Measurements from ENCODE around the gene SIDT2.

Gene SIDT2

GRCh38 chr11:117230999-117231841, 52.7 kb downstream of the SIDT2 start:
- peaks cover 25 to 27% of the 10 kb centered on the region in 2 donors for H3K4me1 ChIP-seq (ENCODE audit: control insufficient read depth in 1 of 2, insufficient read depth in 2 of 2, low read length in 2 of 2)
- peak overlapping the region; percentile 93 to 94 for H3K4me3 ChIP-seq (ENCODE audit: low read depth in 1 of 2, low read length in 2 of 2)
- H3K9ac ChIP-seq (ENCODE audit: low read depth in 1 of 2, low read length in 2 of 2): peak overlapping the region; percentile 84 to 93
- H3K27ac ChIP-seq (ENCODE audit: low read depth, low read length): peak overlapping the region; percentile 95
- peaks cover 18 to 40% of the 10 kb centered on the region in 2 donors for H3K36me3 ChIP-seq (ENCODE audit: control insufficient read depth in 1 of 2, insufficient read depth in 2 of 2, low read length in 2 of 2)
- H3K27me3 ChIP-seq (ENCODE audit: control insufficient read depth in 1 of 2, insufficient read depth in 2 of 2, low read length in 2 of 2): no peaks in the 10 kb centered on the region
- H3K9me3 ChIP-seq (ENCODE audit: control insufficient read depth in 1 of 2, low read length in 2 of 2): no peaks in the 10 kb centered on the region

- Histone ChIP-seq H3K9ac (ENCODE audit: low read depth in 1 of 2, low read length in 2 of 2) (peak within 1 kb of the TSS; percentile 84 to 93), H3K4me1 (ENCODE audit: control insufficient read depth in 1 of 2, insufficient read depth in 2 of 2, low read length in 2 of 2) (peaks cover 25 to 26% of the 10 kb centered on the region in 2 donors), H3K9me3 (ENCODE audit: control insufficient read depth in 1 of 2, low read length in 2 of 2) (no peaks in the 10 kb centered on the region), H3K4me3 (ENCODE audit: low read depth in 1 of 2, low read length in 2 of 2) (peak within 1 kb of the TSS; percentile 93 to 94), H3K36me3 (ENCODE audit: control insufficient read depth in 1 of 2, insufficient read depth in 2 of 2, low read length in 2 of 2) (peaks cover 18 to 38% of the 10 kb centered on the region in 2 donors), H3K27ac (ENCODE audit: low read depth, low read length) (peak within 1 kb of the TSS; percentile 95), H3K27me3 (ENCODE audit: control insufficient read depth in 1 of 2, insufficient read depth in 2 of 2, low read length in 2 of 2) (no peaks in the 10 kb centered on the region)
Observed at GRCh38 chr11:117231842-117232091, 53.2 kb downstream of the SIDT2 start, which contains the start of gene PCSK7. PCSK7 (minus strand) TSS chr11:117232073; CDS start chr11:117229844, 2,229 bp downstream.

- Histone ChIP-seq H3K9me3 (ENCODE audit: control insufficient read depth in 1 of 2, low read length in 2 of 2) (no peaks in the 10 kb centered on the region), H3K4me3 (ENCODE audit: low read depth in 1 of 2, low read length in 2 of 2) (peak within 1 kb of the TSS; percentile 93 to 94), H3K9ac (ENCODE audit: low read depth in 1 of 2, low read length in 2 of 2) (peak within 1 kb of the TSS; percentile 84 to 93), H3K27me3 (ENCODE audit: control insufficient read depth in 1 of 2, insufficient read depth in 2 of 2, low read length in 2 of 2) (no peaks in the 10 kb centered on the region), H3K36me3 (ENCODE audit: control insufficient read depth in 1 of 2, insufficient read depth in 2 of 2, low read length in 2 of 2) (peaks cover 18 to 34% of the 10 kb centered on the region in 2 donors), H3K4me1 (ENCODE audit: control insufficient read depth in 1 of 2, insufficient read depth in 2 of 2, low read length in 2 of 2) (peaks cover 25 to 26% of the 10 kb centered on the region in 2 donors), H3K27ac (ENCODE audit: low read depth, low read length) (peak within 1 kb of the TSS; percentile 95)
Observed at GRCh38 chr11:117232092-117232878, 53.7 kb downstream of the SIDT2 start, which contains the start of gene RNF214. RNF214 (plus strand) TSS chr11:117232671; CDS start chr11:117234273, 1,602 bp downstream.

DNA sequence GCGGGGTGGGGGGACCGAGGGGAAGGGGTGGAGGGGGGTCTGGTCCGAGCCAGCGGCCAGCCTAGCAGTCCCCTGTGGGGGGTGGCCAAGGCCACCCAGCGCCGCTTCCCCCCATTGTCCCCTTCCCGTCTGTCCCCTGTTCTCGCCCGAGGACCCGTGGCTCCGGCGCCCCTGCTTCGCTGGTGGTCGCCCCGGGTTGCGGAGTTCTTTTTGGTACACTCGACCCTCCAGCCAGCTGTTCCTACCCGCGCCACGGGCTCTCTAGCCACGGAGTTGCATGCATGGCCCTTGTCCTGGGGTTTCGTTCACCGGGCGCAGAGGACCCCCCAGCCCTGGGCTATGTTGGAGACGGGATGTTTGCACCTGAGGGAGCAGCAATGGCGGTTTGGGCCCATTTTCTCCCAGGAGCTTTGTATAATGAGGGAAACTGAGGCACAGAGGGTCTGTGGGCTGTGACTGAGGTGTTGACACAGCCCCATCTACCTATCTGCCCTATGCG, 54.4 kb downstream of the SIDT2 start:
- Histone ChIP-seq H3K9ac (ENCODE audit: low read depth in 1 of 2, low read length in 2 of 2) (peak overlapping the region; percentile 68 to 71), H3K9me3 (ENCODE audit: control insufficient read depth in 1 of 2, low read length in 2 of 2) (no peaks in the 10 kb centered on the region), H3K4me1 (ENCODE audit: control insufficient read depth in 1 of 2, insufficient read depth in 2 of 2, low read length in 2 of 2) (peaks cover 25 to 26% of the 10 kb centered on the region in 2 donors), H3K27ac (ENCODE audit: low read depth, low read length) (peak overlapping the region; percentile 48), H3K27me3 (ENCODE audit: control insufficient read depth in 1 of 2, insufficient read depth in 2 of 2, low read length in 2 of 2) (no peaks in the 10 kb centered on the region), H3K36me3 (ENCODE audit: control insufficient read depth in 1 of 2, insufficient read depth in 2 of 2, low read length in 2 of 2) (peaks cover 14 to 27% of the 10 kb centered on the region in 2 donors), H3K4me3 (ENCODE audit: low read depth in 1 of 2, low read length in 2 of 2) (peak overlapping the region; percentile 80 to 82)

DNA sequence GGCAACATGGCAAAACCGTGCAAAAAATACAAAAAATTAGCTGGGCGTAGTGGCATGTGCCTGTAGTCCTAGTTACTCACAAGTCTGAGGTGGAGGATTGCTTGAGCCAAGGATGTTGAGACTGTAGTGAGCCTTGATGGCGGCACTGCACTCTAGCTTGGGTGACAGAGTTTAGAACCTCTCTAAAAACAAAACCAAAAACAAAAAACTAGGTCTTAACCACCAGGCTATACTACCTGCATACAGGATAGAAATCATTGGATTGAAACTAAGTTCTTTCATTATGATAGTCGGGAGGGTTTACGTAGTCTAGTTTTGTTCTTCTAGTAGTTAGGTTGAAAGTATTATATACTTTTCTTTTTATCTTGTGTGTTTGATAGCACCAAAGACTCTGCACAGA, 59.7 kb downstream of the SIDT2 start:
- Histone ChIP-seq H3K4me3 (ENCODE audit: low read depth in 1 of 2, low read length in 2 of 2) (no peak overlapping the region), H3K27me3 (ENCODE audit: control insufficient read depth in 1 of 2, insufficient read depth in 2 of 2, low read length in 2 of 2) (no peaks in the 10 kb centered on the region), H3K27ac (ENCODE audit: low read depth, low read length) (no peak overlapping the region), H3K9ac (ENCODE audit: low read depth in 1 of 2, low read length in 2 of 2) (no peak overlapping the region), H3K36me3 (ENCODE audit: control insufficient read depth in 1 of 2, insufficient read depth in 2 of 2, low read length in 2 of 2) (peaks cover 12 to 20% of the 10 kb centered on the region in 2 donors), H3K4me1 (ENCODE audit: control insufficient read depth in 1 of 2, insufficient read depth in 2 of 2, low read length in 2 of 2) (peaks cover 3 to 5% of the 10 kb centered on the region in 2 donors), H3K9me3 (ENCODE audit: control insufficient read depth in 1 of 2, low read length in 2 of 2) (no peaks in the 10 kb centered on the region)

DNA sequence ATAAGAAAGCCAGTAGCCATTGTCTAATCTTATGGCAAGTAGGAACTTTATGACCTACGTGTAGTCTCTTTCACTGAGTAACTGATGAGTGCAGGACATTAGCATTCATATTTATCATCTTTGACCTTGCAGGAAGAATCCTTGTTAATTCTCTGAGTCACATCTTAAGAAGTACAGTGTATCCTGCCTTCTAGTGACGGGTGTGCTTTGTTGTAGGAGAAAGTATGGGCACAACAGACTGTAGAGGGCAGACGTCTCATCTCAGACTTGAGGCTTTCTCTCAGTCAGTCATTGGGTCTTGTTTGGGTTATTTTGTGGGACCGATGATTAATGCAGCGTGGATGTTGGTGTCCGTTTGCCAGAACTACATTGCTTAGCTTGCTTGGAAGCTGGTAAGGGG, 60.8 kb downstream of the SIDT2 start:
- H3K9ac ChIP-seq (ENCODE audit: low read depth in 1 of 2, low read length in 2 of 2): no peak overlapping the region
- no peaks in the 10 kb centered on the region for H3K27me3 ChIP-seq (ENCODE audit: control insufficient read depth in 1 of 2, insufficient read depth in 2 of 2, low read length in 2 of 2)
- H3K36me3 ChIP-seq (ENCODE audit: control insufficient read depth in 1 of 2, insufficient read depth in 2 of 2, low read length in 2 of 2): peaks cover 12 to 27% of the 10 kb centered on the region in 2 donors
- H3K27ac ChIP-seq (ENCODE audit: low read depth, low read length): no peak overlapping the region
- H3K4me3 ChIP-seq (ENCODE audit: low read depth in 1 of 2, low read length in 2 of 2): no peak overlapping the region
- H3K9me3 ChIP-seq (ENCODE audit: control insufficient read depth in 1 of 2, low read length in 2 of 2): no peaks in the 10 kb centered on the region
- H3K4me1 ChIP-seq (ENCODE audit: control insufficient read depth in 1 of 2, insufficient read depth in 2 of 2, low read length in 2 of 2): no peaks in the 10 kb centered on the region
